HG03196 (cell line): ENCODE data around the gene DENND4B.

ENCODE experiments used
- ATAC-seq: cut with Tn5 transposase; IDR thresholded peaks from one replicate; pipeline ENCODE4 v1.9.1; 2021; ENCODE audit not compliant: unreplicated experiment

The DENND4B gene

GRCh38 chr1:153968972-153969371 lies 22.5 kb upstream of the DENND4B start:
- ATAC-seq: no peak

GRCh38 chr1:153968408-153968807 lies 21.9 kb upstream of the DENND4B start:
- ATAC-seq: no peak

- ATAC-seq: no peak
These were observed 21.5 kb upstream of the DENND4B start for GRCh38 chr1:153968000-153968363.

- ATAC-seq: peak; percentile 68
These were observed 20.8 kb upstream of the DENND4B start, which contains the start of gene CREB3L4 for GRCh38 chr1:153967107-153967999. Gene CREB3L4 (plus strand): TSS chr1:153967902. CDS start chr1:153968526, 624 bp downstream.

- ATAC-seq: no peak
These were observed 17.4 kb upstream of the DENND4B start for GRCh38 chr1:153963850-153964331.

- ATAC-seq: peak; percentile 41
These were observed 16.7 kb upstream of the DENND4B start, which contains the start of gene SLC39A1 for GRCh38 chr1:153963030-153963849. Gene SLC39A1 (minus strand): TSS chr1:153963537. CDS start chr1:153962715, 822 bp downstream.

- ATAC-seq: no peak
These were observed 15.8 kb upstream of the DENND4B start for GRCh38 chr1:153962088-153963029.

GRCh38 chr1:153961421-153961820 lies 14.9 kb upstream of the DENND4B start:
- no peak for ATAC-seq

- no peak for ATAC-seq
These were observed 13.7 kb upstream of the DENND4B start for GRCh38 chr1:153960206-153960605.

GRCh38 chr1:153959454-153959853 lies 12.9 kb upstream of the DENND4B start:
- no peak for ATAC-seq

GRCh38 chr1:153958961-153959260 lies 12.4 kb upstream of the DENND4B start:
- ATAC-seq: no peak

- ATAC-seq: peak; percentile 78
These were observed 11.8 kb upstream of the DENND4B start, which contains the start of gene CRTC2 for GRCh38 chr1:153958111-153958960. Gene CRTC2 (minus strand): TSS chr1:153958612. CDS start chr1:153958497, 115 bp downstream.

GRCh38 chr1:153957744-153958110 lies 11.2 kb upstream of the DENND4B start:
- ATAC-seq: no peak

GRCh38 chr1:153956997-153957715 lies 10.6 kb upstream of the DENND4B start:
- no peak for ATAC-seq

GRCh38 chr1:153954826-153955225 lies 8.3 kb upstream of the DENND4B start:
- ATAC-seq: no peak

- no peak for ATAC-seq
These were observed 7.4 kb upstream of the DENND4B start for GRCh38 chr1:153953859-153954365.

GRCh38 chr1:153951801-153952200 lies 5.3 kb upstream of the DENND4B start:
- ATAC-seq: no peak

- no peak for ATAC-seq
These were observed 4.7 kb upstream of the DENND4B start for GRCh38 chr1:153951183-153951582.
